ENCODE measurements around the gene TMEM132D.
"Not testable (repeated sequence)": the region's sequence is repeated elsewhere in the genome, so short reads cannot be mapped to it uniquely, and the experiment has no call there.

The TMEM132D gene

DNA sequence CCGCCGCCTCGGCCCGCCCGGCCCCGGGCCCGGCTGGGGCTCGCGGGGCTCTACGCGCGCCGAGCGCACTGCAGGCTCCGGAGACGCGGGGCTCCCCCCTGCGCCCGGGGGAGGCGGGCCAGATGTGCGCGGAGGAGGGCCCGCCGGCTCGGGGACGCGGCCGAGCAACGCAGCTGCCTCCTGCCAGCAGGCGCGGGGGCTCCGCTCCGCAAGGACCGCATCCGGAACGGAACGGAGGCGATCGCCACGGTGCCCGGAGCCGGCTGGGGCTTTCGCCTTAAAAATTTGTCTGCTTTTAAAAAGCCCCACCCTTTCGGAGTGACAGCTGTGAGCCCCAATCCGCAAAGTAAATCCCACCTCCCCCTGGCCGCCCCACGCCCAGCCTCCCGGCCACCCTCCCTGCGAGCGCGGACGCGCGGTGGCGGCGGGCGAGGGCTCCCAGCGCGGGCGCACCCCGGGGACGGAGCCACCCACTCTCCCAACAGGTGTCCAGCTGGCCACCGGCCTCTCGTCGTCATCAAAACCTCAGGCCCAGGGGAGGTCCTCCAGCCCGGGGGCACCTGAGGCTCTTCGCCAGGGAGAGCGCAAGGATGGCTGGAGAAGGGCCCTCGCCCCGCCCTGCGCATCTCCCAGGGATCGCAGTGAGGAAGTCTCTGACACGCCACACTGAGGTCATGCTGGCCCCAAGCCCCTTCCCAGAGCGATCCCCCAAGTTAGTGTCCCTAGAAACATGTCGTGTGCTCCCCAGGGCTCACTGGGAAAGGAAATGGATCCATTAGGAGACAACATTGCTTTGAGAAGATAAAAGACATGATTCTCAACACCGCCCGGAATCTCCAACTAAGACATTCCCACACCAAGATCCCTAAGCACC, at the start of gene TMEM132D:
Gene TMEM132D (minus strand): TSS at position 70 of the 874 bp plus-strand sequence.
- no peak for DNase-seq (ENCODE audit: low read depth in 2 of 2)

DNA sequence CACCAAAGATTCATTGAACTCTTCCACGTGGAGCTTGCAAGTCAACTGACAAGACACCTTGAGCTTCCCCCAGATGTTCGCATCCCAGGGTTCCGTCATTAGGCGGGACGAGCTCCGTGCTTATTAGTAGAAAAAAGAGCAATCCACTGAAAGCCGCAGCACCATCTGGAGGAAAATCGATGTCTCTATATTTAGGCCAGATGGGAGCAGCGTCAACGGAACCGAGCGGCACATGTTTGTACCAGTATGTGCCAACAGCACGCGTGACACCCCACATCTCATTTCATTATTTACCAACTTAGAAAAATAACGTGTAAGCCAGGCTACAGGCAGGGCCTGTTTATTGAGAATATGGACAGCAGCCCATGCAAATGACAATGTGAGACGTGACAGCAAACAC, 45.8 kb upstream of the TMEM132D start:
- DNase-seq (ENCODE audit: low read depth in 2 of 2), result no peak

DNA sequence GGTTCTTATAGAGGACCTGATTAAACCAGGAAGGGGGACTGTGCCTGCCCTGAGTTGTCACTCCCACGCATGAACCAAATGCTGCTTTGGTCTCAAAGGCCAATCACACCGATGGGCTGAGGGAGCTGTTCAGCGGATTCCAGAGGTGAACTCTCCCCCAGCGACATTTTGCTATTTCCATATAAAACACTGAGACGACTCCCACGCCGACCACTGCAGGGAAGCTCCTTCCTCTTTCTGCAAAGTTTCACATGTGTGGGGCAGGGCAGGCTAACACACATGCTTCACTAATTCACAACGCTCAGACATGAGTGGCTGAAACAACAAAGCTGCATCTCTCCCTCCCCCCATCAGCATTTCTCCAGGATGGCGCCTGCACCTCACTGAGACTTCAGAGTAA, 37.8 kb upstream of the TMEM132D start:
- DNase-seq (ENCODE audit: low read depth in 2 of 2), result no peak

DNA sequence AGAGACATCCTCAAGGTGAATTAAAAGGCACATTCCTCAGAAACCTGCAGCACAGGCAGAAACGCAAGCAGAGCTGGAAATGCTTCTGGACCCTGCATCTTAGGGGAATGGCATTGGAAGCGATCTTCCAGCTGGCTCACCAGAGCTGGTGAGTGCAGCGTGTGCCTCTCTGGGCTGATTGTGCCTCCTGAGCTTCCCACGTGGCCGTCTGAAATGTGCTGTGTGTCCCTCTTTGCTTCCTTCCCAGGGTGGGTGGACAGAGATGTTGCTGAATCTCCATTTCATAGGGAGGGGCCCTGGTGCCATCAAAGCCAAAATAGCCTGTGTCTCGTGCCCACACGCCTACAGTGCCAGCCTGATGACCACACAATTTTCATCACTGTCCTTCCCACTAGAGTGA, 34.3 kb upstream of the TMEM132D start:
- DNase-seq (ENCODE audit: low read depth in 2 of 2), result no peak

DNA sequence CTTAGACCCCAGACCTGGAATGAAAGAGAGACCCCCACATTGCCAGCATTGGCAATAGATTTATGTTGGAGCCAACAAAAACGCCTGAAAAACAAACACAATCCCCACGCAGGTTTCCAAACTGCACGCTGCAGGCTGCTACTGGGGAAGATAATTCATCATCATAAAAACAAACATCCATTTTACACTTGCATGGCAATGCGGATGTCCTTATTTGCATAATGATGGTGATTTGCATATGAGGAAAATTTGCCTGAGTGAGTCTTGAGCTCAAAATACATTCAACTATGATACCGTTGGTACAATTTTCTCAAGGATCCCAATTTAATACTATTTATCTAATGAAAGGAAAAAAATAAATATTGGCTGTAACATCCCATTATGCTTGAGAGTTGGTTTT, 33.6 kb upstream of the TMEM132D start:
- no peak for DNase-seq (ENCODE audit: low read depth in 2 of 2)

DNA sequence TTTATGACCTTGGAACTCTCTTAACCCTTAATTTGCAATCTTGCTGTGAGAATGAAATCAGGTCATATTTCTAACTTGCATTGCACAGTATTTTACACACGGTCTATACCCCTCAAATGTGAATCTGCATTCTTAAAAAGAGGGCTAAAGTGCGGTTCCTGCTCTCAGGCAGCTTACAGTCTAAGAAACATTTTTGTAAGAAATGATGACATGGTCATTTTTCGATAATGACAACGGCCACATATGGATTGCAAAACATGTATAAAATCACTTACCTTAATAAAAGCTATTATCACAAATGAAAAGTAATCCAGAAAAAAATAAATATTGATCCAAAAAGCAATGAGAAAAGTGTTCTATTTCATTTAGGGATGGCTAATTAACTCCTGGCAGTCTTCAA, 24.8 kb upstream of the TMEM132D start:
- no peak for DNase-seq (ENCODE audit: low read depth in 2 of 2)

DNA sequence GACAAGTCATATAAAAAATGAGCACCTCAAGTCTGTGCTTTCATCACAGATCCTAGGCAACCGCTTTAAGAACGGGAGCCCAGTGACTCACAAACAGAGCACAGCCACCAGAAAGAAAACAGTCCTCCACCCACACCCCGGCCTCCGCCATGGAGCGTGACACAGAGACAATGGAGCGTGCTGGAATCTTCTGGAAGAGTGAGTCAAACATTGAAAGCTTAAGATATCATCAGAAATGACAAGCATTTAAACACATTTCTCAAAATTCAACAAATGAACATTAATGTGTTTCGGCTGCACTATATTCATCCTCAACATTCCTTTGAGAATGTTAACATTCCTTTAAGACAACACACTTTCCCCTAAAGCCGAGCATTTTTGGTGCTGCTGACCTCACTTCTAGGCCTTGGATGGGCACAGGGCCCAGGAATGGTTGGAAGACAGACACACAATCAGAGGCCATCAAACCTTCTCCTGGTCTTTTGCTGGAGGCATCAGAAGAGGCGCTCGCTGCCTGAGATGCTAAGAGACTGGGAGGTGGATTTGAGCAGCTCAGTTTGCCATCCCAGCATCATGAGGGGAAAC, 23.6 kb upstream of the TMEM132D start:
- DNase-seq (ENCODE audit: low read depth in 2 of 2), result no peak

DNA sequence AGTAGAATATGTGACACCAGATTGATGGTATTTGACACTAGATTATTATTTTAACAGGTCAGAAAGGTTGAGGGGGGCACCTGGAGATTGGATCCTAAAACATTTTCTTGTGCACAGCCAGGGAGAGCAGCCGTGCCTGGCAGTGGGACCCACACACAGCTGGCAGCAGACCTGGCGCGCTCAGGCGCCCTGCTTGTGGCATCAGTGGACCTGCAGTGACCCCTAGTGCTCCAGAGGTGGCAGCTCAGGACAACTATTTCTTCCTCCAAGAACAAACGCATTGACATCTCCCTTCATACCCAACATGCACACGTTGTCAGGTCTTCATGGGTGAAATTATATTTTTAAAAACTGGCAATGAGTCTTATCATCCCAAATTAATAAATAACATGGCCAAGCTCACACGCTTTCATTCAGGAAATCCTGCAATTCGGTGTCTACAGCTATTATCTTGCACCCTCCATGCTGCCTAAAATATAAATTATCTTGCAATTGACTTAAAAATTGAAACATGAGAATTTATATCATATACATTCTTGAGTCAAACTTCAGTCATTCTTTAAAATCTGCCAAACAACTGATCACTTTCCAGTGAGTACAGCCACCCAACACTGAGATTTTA, 7.7 kb upstream of the TMEM132D start:
- no peak for DNase-seq (ENCODE audit: low read depth in 2 of 2)

DNA sequence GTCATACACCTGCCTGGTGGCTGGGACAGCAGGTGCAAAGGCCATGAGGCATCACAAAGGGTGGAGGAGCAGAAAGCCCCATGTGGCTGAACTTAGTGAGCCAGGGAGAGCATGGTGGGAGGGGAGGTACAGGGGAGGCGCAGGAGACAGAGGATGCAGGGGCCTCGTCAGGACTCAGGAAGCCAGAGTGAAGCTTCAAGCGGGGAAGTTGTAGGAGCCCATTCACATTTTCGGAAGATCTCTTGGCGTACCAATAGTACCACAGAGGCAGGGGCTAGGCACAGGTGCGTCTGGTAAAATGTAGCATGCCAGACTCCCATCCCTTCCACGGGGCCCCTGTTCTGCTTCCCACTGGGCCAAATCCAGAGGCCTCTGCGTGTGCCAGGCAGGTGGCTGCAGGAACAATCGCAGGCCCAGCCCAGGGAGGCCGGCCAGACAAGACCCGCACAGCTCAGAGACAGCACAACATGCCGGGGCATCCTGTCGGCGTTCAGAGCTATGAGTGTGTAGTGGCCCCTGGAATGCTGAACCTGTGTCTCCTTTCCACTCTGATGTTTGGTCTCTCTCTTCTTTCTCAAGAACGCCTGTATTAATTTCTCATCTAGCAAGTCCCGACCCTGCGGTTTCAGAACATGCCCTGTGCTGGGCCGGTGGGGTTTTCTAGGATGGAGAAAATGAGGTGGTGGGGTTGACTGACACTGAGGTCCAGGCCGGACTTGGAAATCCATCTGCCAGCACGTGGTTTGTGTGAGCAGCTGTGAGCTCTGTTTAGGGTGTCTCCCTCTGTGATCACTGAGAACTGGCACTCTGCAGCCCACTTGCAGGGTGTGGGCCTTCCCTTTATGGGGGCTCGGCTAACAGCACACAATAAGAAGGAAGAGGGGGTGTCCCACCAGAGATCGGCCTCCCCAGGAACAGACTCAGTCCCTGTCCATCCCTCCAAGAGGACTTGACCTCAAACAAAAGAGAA, 5.5 kb upstream of the TMEM132D start:
- DNase-seq (ENCODE audit: low read depth in 2 of 2), result no peak

DNA sequence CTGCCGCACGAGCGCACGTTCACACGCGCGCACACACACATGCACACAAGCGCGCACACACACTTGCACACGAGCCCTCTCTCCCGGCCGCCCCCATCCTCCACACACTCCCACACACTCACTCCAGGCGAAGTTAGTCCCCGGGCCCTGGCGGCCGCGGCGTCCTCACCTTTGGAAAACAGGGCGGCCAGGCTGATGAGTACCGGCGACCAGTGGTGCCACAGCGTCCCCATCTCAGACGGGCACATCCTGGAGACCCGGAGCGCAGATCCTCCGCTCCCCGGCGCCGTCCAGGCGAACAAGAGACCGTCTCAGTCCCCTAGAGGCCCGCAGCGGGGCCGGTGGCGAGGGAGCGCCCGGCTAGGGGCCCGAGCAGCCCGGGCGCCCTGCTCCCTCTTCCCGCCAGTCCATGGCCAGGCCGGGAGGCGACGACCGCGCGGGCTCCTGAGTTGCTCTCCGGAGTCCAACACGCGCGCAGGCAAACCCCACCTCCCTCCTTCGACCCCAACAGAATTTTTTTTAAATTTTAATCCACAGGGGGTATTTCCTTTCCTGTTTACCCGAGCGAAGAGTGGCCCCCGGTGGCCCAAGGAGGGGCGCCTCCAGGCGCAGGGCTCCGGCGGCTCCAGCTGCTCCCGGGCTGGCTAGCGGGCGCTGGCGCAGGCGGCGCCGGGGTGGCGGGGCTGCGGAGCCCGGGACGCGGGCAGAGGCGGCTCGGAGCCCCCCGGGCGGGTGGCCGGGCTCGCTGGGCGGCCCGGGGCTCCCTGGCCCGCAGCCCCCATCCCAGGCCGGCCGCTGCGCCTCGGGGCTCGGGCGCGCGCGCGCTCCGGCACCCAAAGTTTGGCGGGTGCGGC, 506 bp downstream of the TMEM132D start:
- no peak for DNase-seq (ENCODE audit: low read depth in 2 of 2)

DNA sequence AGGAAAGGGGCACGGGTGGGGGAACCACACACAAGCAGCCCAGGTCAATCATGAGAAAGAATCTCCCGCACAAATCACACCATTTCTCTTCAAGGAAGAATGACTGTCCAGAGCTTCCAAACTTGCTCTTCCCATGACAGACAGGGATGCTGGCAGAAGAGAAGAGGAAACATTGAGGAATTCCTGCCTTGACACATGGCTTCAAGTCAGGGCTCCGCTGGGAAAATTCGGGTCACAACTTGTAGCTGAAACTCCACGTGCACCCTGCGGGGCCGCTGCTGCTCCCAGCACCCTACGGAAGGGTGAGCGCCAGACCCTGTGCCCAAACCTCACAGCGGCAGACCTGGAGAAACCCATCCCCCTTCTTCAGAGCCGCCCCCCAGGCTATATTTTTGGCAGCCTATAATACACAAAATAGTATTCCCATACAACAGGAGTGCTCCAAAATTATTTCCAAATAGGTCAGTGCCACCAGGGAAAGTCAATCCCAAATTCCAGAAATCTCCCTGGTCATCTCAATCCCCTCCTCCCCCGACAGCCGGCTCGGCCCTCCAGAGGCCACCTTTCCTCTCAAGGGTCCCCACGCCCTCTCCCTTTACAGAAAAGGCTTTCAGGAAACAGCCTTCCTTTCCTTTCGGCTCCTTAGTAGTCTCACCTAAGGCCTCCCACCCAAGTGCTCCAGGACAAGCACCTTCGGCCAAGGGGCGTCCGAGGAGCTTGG, 1.3 kb downstream of the TMEM132D start:
- no peak for DNase-seq (ENCODE audit: low read depth in 2 of 2)

DNA sequence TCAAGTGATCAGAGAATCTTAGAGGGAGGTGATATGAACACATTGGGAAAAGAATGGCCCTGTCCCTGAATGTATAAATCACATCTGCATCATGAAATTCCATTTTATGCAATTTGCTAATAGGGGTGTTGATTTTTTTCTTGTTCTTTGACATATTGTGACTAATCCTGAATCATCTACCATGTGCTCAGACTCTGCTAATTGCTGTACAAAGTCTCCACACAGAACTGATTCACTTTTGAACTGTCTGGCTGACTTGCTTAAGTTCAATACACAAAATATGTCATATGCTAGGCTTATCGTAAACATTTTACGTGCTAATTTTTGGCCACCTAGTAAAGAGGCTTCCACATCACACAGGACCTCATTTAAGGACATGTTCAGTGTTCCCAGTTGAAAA, 2.6 kb downstream of the TMEM132D start:
- DNase-seq (ENCODE audit: low read depth in 2 of 2), result no peak

DNA sequence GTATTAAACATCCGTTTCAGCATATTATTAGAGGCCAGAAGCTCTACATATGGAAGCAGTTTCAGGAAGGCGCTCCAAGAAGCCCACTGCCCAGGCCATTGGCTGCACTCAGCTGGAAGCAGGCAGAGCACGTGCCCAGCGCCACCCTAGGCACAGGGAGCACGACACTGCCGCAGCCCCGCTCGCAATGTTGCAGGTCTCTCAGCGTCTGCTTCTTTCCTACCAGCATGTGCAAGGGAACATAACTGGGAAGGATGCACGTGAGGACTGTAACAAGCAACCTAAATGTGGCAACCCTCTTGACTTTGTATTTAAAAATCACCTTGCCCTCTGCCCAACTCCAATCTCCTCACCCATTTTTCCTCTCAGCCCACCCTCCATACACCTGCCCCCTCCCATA, 3.5 kb downstream of the TMEM132D start:
- no peak for DNase-seq (ENCODE audit: low read depth in 2 of 2)

DNA sequence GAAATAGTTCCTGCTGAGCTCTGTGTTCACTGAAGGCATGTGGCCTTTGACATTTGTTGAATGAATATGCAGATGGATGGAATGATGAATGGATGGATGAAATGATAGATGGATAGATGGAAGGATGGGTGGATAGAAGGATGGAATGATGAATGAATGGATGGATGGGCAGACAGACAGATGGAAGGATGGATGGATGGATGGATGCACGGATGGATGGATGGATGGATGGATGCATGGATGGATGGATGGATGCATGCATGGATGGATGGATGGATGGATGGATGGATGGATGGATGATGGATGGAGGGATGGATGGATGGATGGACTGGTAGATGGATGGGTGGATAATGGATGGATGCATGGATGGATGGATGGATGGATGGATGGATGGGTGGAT, 4.8 kb downstream of the TMEM132D start:
- DNase-seq (ENCODE audit: low read depth in 2 of 2), result not testable (repeated sequence)

DNA sequence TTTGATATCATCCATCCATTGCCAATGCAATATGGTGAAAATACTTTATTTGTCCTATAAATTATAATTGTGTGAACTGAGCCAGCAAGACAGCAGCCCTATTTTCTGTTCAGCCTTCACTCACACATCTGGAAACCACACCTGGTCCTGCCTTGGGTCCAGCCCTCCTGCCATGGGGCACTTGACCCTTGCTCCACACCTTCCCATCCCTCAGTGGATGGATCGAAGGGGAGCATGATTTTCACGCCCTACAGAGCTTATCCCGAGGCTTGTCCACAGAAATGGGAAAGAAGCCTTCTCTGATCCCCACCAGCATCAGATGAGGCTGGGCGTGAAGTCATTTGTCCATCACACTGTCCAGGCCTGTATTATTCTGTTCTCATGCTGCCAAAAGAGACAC, 10.1 kb downstream of the TMEM132D start:
- DNase-seq (ENCODE audit: low read depth in 2 of 2), result no peak

DNA sequence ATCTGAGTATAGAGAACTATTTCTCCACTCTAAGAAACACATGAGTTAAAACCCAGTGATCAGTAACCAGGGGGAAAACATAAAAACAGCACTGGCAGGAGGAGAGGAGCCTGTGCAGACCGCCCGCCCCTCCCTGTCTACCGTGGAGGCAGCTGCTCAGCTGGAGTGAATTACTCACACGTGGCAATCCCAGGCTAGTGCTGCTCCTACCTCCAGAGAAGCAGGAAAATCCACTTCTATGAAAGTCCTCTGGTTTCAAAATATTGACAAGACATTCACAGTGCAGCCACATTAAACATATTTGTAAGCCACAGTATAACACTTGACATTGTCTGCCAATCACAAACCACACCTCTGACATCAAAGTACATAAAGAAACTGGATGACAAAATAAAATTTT, 16.7 kb downstream of the TMEM132D start:
- no peak for DNase-seq (ENCODE audit: low read depth in 2 of 2)

DNA sequence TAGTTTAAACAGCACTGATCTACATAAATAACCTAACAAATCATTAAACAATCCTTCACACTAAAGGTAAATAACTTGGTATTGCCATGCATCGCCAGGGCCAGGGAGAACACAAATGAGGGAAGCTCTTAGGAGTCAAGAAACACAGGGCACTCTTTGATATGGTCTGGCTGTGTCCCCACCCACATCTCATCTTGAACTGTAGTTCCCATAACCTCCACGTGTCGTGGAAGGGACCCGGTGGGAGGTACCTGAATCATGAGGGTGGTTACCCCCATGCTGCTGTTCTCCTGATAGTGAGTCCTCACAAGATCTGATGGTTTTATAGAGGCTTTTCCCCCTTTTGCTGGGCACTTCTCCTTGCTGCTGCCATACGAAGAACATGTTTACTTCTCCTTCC, 17.3 kb downstream of the TMEM132D start:
- no peak for DNase-seq (ENCODE audit: low read depth in 2 of 2)

DNA sequence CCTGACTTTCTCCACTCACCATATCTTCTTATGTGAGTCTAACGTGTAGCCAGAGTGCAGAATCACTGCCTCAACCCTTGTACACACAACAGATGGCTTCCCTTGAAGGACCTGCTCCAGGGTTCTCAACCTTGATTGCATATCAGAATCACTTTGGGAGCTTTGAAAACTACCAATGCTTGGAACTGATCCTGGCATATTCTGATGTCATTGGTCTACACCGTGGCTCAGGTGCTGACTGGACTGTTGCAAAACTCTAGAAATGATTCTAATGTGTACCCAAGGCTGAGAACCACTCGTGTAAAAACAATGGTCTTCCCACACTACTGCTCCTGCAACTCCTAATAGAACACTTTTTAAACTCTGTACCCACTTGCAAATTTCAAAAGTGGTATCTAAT, 18.5 kb downstream of the TMEM132D start:
- no peak for DNase-seq (ENCODE audit: low read depth in 2 of 2)

DNA sequence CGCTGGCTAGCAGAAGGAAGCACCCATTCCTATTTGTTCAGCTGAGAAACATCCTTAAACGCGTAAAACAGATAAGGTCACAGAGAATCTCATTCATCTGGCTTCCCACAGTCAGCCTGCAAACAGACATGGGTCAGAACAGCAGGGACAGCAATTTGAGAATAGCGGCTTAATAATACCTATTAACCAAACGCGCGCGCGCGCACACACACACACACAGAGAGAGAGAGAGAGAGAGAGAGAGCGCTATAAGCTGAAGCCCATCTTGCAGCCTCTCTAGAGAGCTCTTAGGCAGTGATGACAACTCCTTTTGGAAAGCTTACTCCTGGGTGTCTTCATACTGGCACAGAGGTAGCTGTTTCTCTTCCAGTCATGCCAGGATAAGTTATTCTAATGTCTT, 26.4 kb downstream of the TMEM132D start:
- DNase-seq (ENCODE audit: low read depth in 2 of 2), result no peak

DNA sequence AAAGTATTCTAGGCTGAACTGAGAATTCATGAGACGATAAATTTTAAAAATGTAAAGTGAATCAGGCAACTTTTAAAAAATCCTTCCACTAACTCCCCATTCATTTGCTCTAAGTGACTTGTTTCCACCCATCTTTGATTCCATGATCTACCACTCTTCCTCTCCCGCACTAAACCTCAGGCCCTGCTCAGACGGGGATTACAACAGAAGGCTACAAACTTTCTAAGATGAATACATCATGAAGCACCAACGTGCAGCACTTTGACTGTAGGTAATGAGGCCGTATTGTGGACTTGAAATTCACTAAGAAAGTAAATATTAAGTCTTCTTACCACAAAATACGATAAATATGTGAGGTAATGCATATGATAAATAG, 30.0 kb downstream of the TMEM132D start:
- DNase-seq (ENCODE audit: low read depth in 2 of 2), result no peak
